ENCODE results near the gene HIRA.

- TF ChIP-seq POLR2A (IDR thresholded peaks at IDR 0.05) = no peak
- TF ChIP-seq, protein P1, sequence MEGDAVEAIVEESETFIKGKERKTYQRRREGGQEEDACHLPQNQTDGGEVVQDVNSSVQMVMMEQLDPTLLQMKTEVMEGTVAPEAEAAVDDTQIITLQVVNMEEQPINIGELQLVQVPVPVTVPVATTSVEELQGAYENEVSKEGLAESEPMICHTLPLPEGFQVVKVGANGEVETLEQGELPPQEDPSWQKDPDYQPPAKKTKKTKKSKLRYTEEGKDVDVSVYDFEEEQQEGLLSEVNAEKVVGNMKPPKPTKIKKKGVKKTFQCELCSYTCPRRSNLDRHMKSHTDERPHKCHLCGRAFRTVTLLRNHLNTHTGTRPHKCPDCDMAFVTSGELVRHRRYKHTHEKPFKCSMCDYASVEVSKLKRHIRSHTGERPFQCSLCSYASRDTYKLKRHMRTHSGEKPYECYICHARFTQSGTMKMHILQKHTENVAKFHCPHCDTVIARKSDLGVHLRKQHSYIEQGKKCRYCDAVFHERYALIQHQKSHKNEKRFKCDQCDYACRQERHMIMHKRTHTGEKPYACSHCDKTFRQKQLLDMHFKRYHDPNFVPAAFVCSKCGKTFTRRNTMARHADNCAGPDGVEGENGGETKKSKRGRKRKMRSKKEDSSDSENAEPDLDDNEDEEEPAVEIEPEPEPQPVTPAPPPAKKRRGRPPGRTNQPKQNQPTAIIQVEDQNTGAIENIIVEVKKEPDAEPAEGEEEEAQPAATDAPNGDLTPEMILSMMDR (IDR thresholded peaks at IDR 0.05) = no peak
- TF ChIP-seq POLR2AphosphoS5 (IDR thresholded peaks at IDR 0.05) = no peak
These were observed 24.7 kb downstream of the HIRA start for GRCh38 chr22:19406846-19407245.
